Neuronal stem cell (in vitro differentiated cells): ENCODE measurements around the gene WSCD2.

Experiments used
- DNase-seq: peaks from one replicate; pipeline ENCODE4 v3.0.0-alpha.2; 2013; ENCODE audit warnings: low spot score
- H2AFZ ChIP-seq: one replicate; pipeline ENCODE4 v1.6.1; 2013; ENCODE audit warnings: mild to moderate bottlenecking, low read length, inconsistent platforms
- H2AK5ac ChIP-seq: 2 replicates; pipeline ENCODE4 v1.6.1; 2013; ENCODE audit warnings: low read depth, mild to moderate bottlenecking, inconsistent platforms, low read length, moderate library complexity, mixed read lengths
- H2BK120ac ChIP-seq: 2 replicates; pipeline ENCODE4 v1.6.1; 2013; ENCODE audit warnings: low read depth, mild to moderate bottlenecking, inconsistent platforms, low read length, moderate library complexity, mixed read lengths
- H2BK12ac ChIP-seq: one replicate; pipeline ENCODE4 v1.6.1; 2013; ENCODE audit warnings: low read length, inconsistent platforms
- H2BK15ac ChIP-seq: 2 replicates; pipeline ENCODE4 v1.6.1; 2013; ENCODE audit warnings: mild to moderate bottlenecking, low read length, inconsistent platforms, mixed read lengths
- H2BK5ac ChIP-seq: one replicate; pipeline ENCODE4 v1.6.1; 2013; ENCODE audit warnings: inconsistent platforms, mild to moderate bottlenecking, low read length, moderate library complexity
- H3K14ac ChIP-seq: one replicate; pipeline ENCODE4 v1.6.1; 2013; ENCODE audit warnings: low read length, inconsistent platforms
- H3K18ac ChIP-seq: 2 replicates; pipeline ENCODE4 v1.6.1; 2013; ENCODE audit warnings: low read length, inconsistent platforms
- H3K23ac ChIP-seq: 2 replicates; pipeline ENCODE4 v1.6.1; 2013; ENCODE audit warnings: low read depth, mild to moderate bottlenecking, mixed read lengths, low read length, inconsistent platforms; ENCODE audit not compliant: poor library complexity
- H3K27ac ChIP-seq: replicated peaks from 3 replicates; pipeline ENCODE4 v1.5.1; 2013; ENCODE audit warnings: low read length, inconsistent platforms
- H3K27me3 ChIP-seq, 3 experiments: 2 replicates each; pipeline ENCODE4 v1.6.1; 2013; ENCODE audit warnings: low read length in 3 of 3, mild to moderate bottlenecking in 2 of 3, inconsistent platforms in 1 of 3, low read depth in 1 of 3, mixed read lengths in 1 of 3, moderate library complexity in 1 of 3; ENCODE audit not compliant: control insufficient read depth in 3 of 3, insufficient read depth in 3 of 3
- H3K36me3 ChIP-seq, 2 donors: replicated peaks in 1 of 2; 2 replicates each; pipeline ENCODE4 v1.6.1; 2013; ENCODE audit warnings: low read length in 2 of 2; ENCODE audit not compliant: control insufficient read depth in 2 of 2, insufficient read depth in 2 of 2
- H3K4ac ChIP-seq: 2 replicates; pipeline ENCODE4 v1.6.1; 2013; ENCODE audit warnings: inconsistent platforms, mild to moderate bottlenecking, low read length, moderate library complexity
- H3K4me1 ChIP-seq, 2 donors: 1 replicate in 1 of 2; 2 replicates in 1 of 2; pipeline ENCODE4 v1.6.1; 2013; ENCODE audit warnings: low read length in 2 of 2, low read depth in 1 of 2; ENCODE audit not compliant: control insufficient read depth in 2 of 2, insufficient read depth in 1 of 2
- H3K4me2 ChIP-seq: one replicate; pipeline ENCODE4 v1.6.1; 2013; ENCODE audit warnings: mild to moderate bottlenecking, low read length, inconsistent platforms; ENCODE audit not compliant: insufficient read depth, poor library complexity, severe bottlenecking
- H3K4me3 ChIP-seq, 2 donors: 2 replicates each; pipeline ENCODE4 v1.5.1; 2013; ENCODE audit warnings: low read length in 2 of 2, mild to moderate bottlenecking in 2 of 2, inconsistent platforms in 1 of 2, moderate library complexity in 1 of 2
- H3K79me1 ChIP-seq: one replicate; pipeline ENCODE4 v1.6.1; 2013; ENCODE audit warnings: low read depth, mild to moderate bottlenecking, inconsistent platforms, low read length, moderate library complexity
- H3K9ac ChIP-seq: one replicate; pipeline ENCODE4 v1.6.1; 2013; ENCODE audit warnings: mild to moderate bottlenecking, low read depth, low read length, inconsistent platforms; ENCODE audit not compliant: poor library complexity
- H3K9me3 ChIP-seq, 2 donors: replicated peaks in 1 of 2; 2 replicates each; pipeline versions ENCODE3 to v1.6.1; 2013; ENCODE audit warnings: low read length in 2 of 2, mild to moderate bottlenecking in 2 of 2, inconsistent platforms in 1 of 2, low read depth in 1 of 2, mixed read lengths in 1 of 2, moderate library complexity in 1 of 2; ENCODE audit not compliant: control insufficient read depth in 2 of 2, insufficient read depth in 1 of 2
- H4K8ac ChIP-seq: one replicate; pipeline ENCODE4 v1.6.1; 2013; ENCODE audit warnings: low read depth, mild to moderate bottlenecking, inconsistent platforms, low read length, moderate library complexity
- H4K91ac ChIP-seq: one replicate; pipeline ENCODE4 v1.6.1; 2013; ENCODE audit warnings: low read length, low read depth, mild to moderate bottlenecking, inconsistent platforms; ENCODE audit not compliant: poor library complexity
- WGBS, 2 donors: extraction: QIAGEN DNeasy Blood & Tissue Kit; methylation state at CpG; one replicate each; pipeline ENCODE4 v1.1.7; 2013; ENCODE audit warnings: missing lambda C conversion rate in 2 of 2, mixed read lengths in 1 of 2; ENCODE audit not compliant: insufficient read length in 2 of 2, insufficient replicate concordance in 1 of 2; ENCODE audit errors: extremely low coverage in 2 of 2; 5-methylcytosine and 5-hydroxymethylcytosine counted together

WSCD2 gene

DNA sequence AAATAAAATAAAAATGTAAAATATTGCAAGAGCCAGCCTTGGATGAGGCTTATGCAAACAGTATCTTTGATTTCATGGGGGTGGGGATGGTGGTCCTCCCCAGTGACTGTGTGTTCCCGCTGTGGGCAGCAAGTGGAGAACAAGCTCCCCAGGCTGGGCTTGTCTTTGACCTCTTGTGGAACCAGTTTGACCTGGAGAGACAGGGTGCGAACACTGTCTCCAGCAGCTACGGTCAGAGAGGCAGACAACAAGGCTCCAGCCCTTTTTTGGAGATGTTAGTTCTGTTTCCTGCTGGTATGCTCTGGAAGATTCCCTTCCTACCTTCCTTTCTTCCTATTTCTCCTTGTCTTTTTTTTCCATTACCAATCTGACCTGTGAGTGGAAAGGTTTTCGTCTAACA lies 21.8 kb upstream of the WSCD2 start:
- WGBS, 2 donors: no CpG with 5 or more reads among the region's 4 CpGs

DNA sequence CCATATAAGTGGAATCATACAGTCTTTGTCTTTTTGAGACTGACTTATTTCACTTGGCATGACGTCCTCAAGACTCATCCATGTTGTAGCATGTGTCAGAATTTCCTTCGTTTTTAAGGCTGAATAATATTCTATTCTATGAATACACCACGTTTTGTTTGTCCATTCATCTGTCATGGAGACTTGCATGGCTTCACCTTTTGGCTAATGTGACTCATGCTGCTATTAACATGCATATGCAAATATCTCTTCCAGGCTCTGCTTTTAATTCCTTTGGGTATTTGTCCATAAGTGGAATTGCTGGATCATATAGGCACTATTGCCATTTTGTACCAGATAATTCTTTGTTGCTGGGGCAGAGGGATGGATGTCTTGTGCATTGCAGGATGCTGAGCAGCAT lies 19.6 kb upstream of the WSCD2 start:
- no peak overlapping the region for H2BK120ac ChIP-seq
- DNase-seq: no peak
- no peak overlapping the region for H3K9ac ChIP-seq
- no peak overlapping the region for H2BK12ac ChIP-seq
- H3K4me2 ChIP-seq: no peak overlapping the region
- H3K4me3 ChIP-seq: no peak overlapping the region
- H4K8ac ChIP-seq: no peak overlapping the region
- no peak overlapping the region for H2BK15ac ChIP-seq
- no CpG with 5 or more reads among the region's 3 CpGs for WGBS, 2 donors
- no peak overlapping the region for H3K18ac ChIP-seq
- H3K14ac ChIP-seq: no peak overlapping the region
- H2AK5ac ChIP-seq: no peak overlapping the region
- no peaks in the 10 kb centered on the region for H3K36me3 ChIP-seq
- no peak overlapping the region for H3K4ac ChIP-seq
- no peak overlapping the region for H2AFZ ChIP-seq
- H3K79me1 ChIP-seq: no peaks in the 10 kb centered on the region
- no peak overlapping the region for H2BK5ac ChIP-seq
- no peak overlapping the region for H3K23ac ChIP-seq
- no peaks in the 10 kb centered on the region for H3K27me3 ChIP-seq
- H3K9me3 ChIP-seq: no peaks in the 10 kb centered on the region
- H3K27ac ChIP-seq: no peak overlapping the region
- peaks cover 0 to 14% of the 10 kb centered on the region in 2 donors for H3K4me1 ChIP-seq
- H4K91ac ChIP-seq: no peak overlapping the region

More for the DNA sequence above, 21.8 kb upstream of the WSCD2 start:
- no peak overlapping the region for H3K4me3 ChIP-seq
- H3K18ac ChIP-seq: no peak overlapping the region
- H3K27ac ChIP-seq: no peak overlapping the region
- no peak overlapping the region for H4K91ac ChIP-seq
- H2BK5ac ChIP-seq: no peak overlapping the region
- H3K4ac ChIP-seq: no peak overlapping the region
- no peak for DNase-seq
- H3K9ac ChIP-seq: no peak overlapping the region
- H3K36me3 ChIP-seq: no peaks in the 10 kb centered on the region
- H3K79me1 ChIP-seq: no peaks in the 10 kb centered on the region
- no peak overlapping the region for H2BK120ac ChIP-seq
- no peak overlapping the region for H3K4me2 ChIP-seq
- H3K23ac ChIP-seq: no peak overlapping the region
- H2AK5ac ChIP-seq: no peak overlapping the region
- H3K9me3 ChIP-seq: no peaks in the 10 kb centered on the region
- H3K27me3 ChIP-seq: no peaks in the 10 kb centered on the region
- no peaks in the 10 kb centered on the region for H3K4me1 ChIP-seq
- no peak overlapping the region for H2BK12ac ChIP-seq
- H2AFZ ChIP-seq: no peak overlapping the region
- no peak overlapping the region for H2BK15ac ChIP-seq
- no peak overlapping the region for H4K8ac ChIP-seq
- H3K14ac ChIP-seq: no peak overlapping the region

DNA sequence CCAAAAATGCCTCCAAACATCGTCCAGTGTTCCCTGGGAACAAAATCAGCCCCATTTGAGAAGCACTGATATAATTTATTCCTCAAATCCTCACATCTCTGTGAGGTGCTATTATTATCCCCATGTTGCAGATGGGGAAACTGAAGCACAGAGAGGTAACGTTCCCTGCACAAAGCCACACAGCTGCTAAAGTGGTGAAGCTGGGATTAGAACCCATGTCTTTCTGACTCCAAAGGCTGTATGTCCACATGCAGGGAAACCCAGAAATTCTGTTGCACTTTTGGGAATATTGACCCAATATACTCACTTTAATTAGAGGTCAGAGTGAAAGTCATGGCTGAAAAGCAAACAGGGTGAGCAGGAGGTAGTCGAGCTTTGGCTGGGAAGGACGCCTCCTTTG lies 19.1 kb upstream of the WSCD2 start:
- H3K23ac ChIP-seq: no peak overlapping the region
- no peak overlapping the region for H2AK5ac ChIP-seq
- no peak overlapping the region for H3K4me2 ChIP-seq
- H3K9ac ChIP-seq: no peak overlapping the region
- no peak overlapping the region for H2BK5ac ChIP-seq
- no peak overlapping the region for H4K8ac ChIP-seq
- H2BK12ac ChIP-seq: no peak overlapping the region
- no peak overlapping the region for H3K4ac ChIP-seq
- H3K36me3 ChIP-seq: no peaks in the 10 kb centered on the region
- H3K18ac ChIP-seq: no peak overlapping the region
- H2AFZ ChIP-seq: no peak overlapping the region
- WGBS, 2 donors: no CpG with 5 or more reads among the region's 4 CpGs
- no peaks in the 10 kb centered on the region for H3K79me1 ChIP-seq
- H3K27ac ChIP-seq: no peak overlapping the region
- H2BK120ac ChIP-seq: no peak overlapping the region
- no peak overlapping the region for H3K14ac ChIP-seq
- no peak overlapping the region for H2BK15ac ChIP-seq
- no peaks in the 10 kb centered on the region for H3K27me3 ChIP-seq
- no peaks in the 10 kb centered on the region for H3K9me3 ChIP-seq
- H3K4me3 ChIP-seq: no peak overlapping the region
- no peak overlapping the region for H4K91ac ChIP-seq
- no peak for DNase-seq
- H3K4me1 ChIP-seq: peaks cover 0 to 14% of the 10 kb centered on the region in 2 donors

DNA sequence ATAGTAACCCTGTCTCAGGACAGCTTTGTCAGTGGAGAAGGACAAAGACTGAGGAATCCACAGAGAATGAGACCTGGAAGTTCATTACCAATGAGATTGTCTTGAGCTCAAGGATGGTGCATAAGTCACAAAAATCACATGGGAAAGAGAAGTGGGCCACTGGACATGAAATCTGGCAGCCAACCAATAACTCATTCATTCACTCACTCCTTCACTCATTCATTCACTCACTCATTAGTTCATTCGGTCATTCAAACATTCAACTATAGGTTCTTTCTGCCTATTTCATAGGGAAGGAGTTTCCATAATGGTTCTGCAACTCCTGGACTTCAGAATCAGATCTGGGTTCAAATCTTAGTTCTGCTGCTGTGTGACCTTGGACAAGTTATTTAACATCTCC lies 18.2 kb upstream of the WSCD2 start:
- Histone ChIP-seq H2AK5ac (no peak overlapping the region), H2BK120ac (no peak overlapping the region), H2AFZ (no peak overlapping the region), H4K8ac (no peak overlapping the region), H3K18ac (no peak overlapping the region), H2BK15ac (no peak overlapping the region), H3K27me3 (no peaks in the 10 kb centered on the region), H3K14ac (no peak overlapping the region), H3K23ac (no peak overlapping the region), H3K4me1 (peaks cover 3 to 14% of the 10 kb centered on the region in 2 donors), H3K4me3 (no peak overlapping the region), H3K79me1 (no peaks in the 10 kb centered on the region), H3K36me3 (no peaks in the 10 kb centered on the region), H4K91ac (no peak overlapping the region), H2BK5ac (no peak overlapping the region), H3K9ac (no peak overlapping the region), H3K9me3 (no peaks in the 10 kb centered on the region), H3K4me2 (no peak overlapping the region), H3K27ac (no peak overlapping the region), H3K4ac (no peak overlapping the region), H2BK12ac (no peak overlapping the region)
- DNase-seq: no peak
- no CpG with 5 or more reads among the region's 1 CpG for WGBS, 2 donors
